H1 (cell line): ENCODE data around the gene SON. TPM values are rescaled to one million over a fixed set of nuclear protein-coding genes. Genes with fewer than 3 reads are reported as not detected.

Experiments
- CTCF ChIA-PET: fragments of 300-600 bp; sonication (Branson Sonifier 250); formaldehyde crosslinking; loops from one replicate; lab custom pipeline; 2021; ENCODE audit not compliant: partially characterized antibody; lab: Charles Lee
- POLR2A ChIA-PET: fragments of 300-600 bp; sonication (Branson Sonifier 250); formaldehyde crosslinking; loops from one replicate; lab custom pipeline; 2021; ENCODE audit warnings: inconsistent platforms; ENCODE audit not compliant: partially characterized antibody; lab: Charles Lee
- DNase-seq, 2 experiments: peaks; one replicate each; pipeline versions ENCODE4 v3.0.0 to v3.0.0-alpha.2; 2010 to 2022; ENCODE audit warnings: low spot score in 2 of 2, low read depth in 1 of 2, mixed read lengths in 1 of 2
- FAIRE-seq: peaks from 2 replicates; lab custom pipeline; 2011; peaks lifted over from hg19 to GRCh38; lab: Jason Lieb, UNC
- H2AFZ ChIP-seq: 2 replicates; pipeline ENCODE4 v1.8.1; 2012; ENCODE audit warnings: low read length, inconsistent platforms
- H2AK5ac ChIP-seq: 2 replicates; pipeline ENCODE4 v1.6.1; 2013; ENCODE audit warnings: low read depth, low read length
- H2BK120ac ChIP-seq: replicated peaks from 2 replicates; pipeline ENCODE3; 2013; ENCODE audit warnings: low read depth, low read length, inconsistent platforms
- H2BK12ac ChIP-seq: 2 replicates; pipeline ENCODE4 v1.6.1; 2013; ENCODE audit warnings: low read depth, low read length
- H2BK15ac ChIP-seq: 2 replicates; pipeline ENCODE4 v1.6.1; 2013; ENCODE audit warnings: low read length
- H2BK20ac ChIP-seq: 2 replicates; pipeline ENCODE4 v1.6.1; 2013; ENCODE audit warnings: low read length
- H2BK5ac ChIP-seq: 2 replicates; pipeline ENCODE4 v1.6.1; 2013; ENCODE audit warnings: low read depth, low read length
- H3K14ac ChIP-seq: 2 replicates; pipeline ENCODE4 v1.6.1; 2013; ENCODE audit warnings: inconsistent platforms; ENCODE audit not compliant: insufficient read length
- H3K18ac ChIP-seq: 2 replicates; pipeline ENCODE4 v1.6.1; 2013; ENCODE audit warnings: low read length; ENCODE audit errors: extremely low read depth
- H3K23ac ChIP-seq: 2 replicates; pipeline ENCODE4 v1.6.1; 2013; ENCODE audit warnings: inconsistent platforms; ENCODE audit not compliant: insufficient read length
- H3K23me2 ChIP-seq: 2 replicates; pipeline ENCODE4 v1.6.1; 2013; ENCODE audit warnings: low read depth, low read length
- H3K27ac ChIP-seq: 2 replicates; pipeline ENCODE4 v1.6.1; 2011; ENCODE audit warnings: low read depth, low read length, inconsistent platforms
- H3K27me3 ChIP-seq, 4 experiments: replicated peaks in 1 of 4; 1 replicate in 1 of 4; 2 replicates in 3 of 4; pipeline versions ENCODE4 v1.6.1 to v1.8.1; 2011 to 2013; ENCODE audit warnings: low read length in 3 of 4, mild to moderate bottlenecking in 3 of 4, inconsistent platforms in 2 of 4, mixed read lengths in 2 of 4, moderate library complexity in 1 of 4; ENCODE audit not compliant: control insufficient read depth in 3 of 4, insufficient read depth in 3 of 4; ENCODE audit errors: extremely low read depth in 1 of 4
- H3K36me3 ChIP-seq, 4 experiments: 2 replicates each; pipeline versions ENCODE4 v1.6.1 to v1.8.1; 2011 to 2013; ENCODE audit warnings: mild to moderate bottlenecking in 4 of 4, low read length in 3 of 4, moderate library complexity in 2 of 4, control low read depth in 1 of 4, inconsistent platforms in 1 of 4; ENCODE audit not compliant: insufficient read depth in 4 of 4, control insufficient read depth in 2 of 4
- H3K4ac ChIP-seq: replicated peaks from 2 replicates; pipeline ENCODE3; 2013; ENCODE audit warnings: low read length, low read depth, mixed read lengths, inconsistent platforms; ENCODE audit not compliant: insufficient read length
- H3K4me1 ChIP-seq, 4 experiments: replicated peaks in 1 of 4; 1 replicate in 1 of 4; 2 replicates in 3 of 4; pipeline versions ENCODE4 v1.6.1 to v1.8.1; 2011 to 2013; ENCODE audit warnings: low read length in 3 of 4, inconsistent platforms in 2 of 4, mixed read lengths in 1 of 4; ENCODE audit not compliant: insufficient read depth in 4 of 4, control insufficient read depth in 3 of 4
- H3K4me2 ChIP-seq, 2 experiments: 2 replicates each; pipeline versions ENCODE4 v1.6.1 to v1.8.1; 2011 to 2013; ENCODE audit warnings: low read depth in 2 of 2, low read length in 2 of 2, control low read depth in 1 of 2, inconsistent platforms in 1 of 2, mild to moderate bottlenecking in 1 of 2; ENCODE audit not compliant: insufficient read depth in 1 of 2
- H3K4me3 ChIP-seq, 4 experiments: fragments of 200-600, 300-600 bp in 1 of 4; sonication (generic), shearing (Covaris generic), sonication (Bioruptor Twin) in 1 of 4; 2 replicates each; pipeline versions ENCODE4 v1.5.1 to v1.8.1; 2011 to 2016; ENCODE audit warnings: low read length in 4 of 4, low read depth in 3 of 4, control low read depth in 2 of 4, inconsistent platforms in 2 of 4, mild to moderate bottlenecking in 2 of 4, mixed read lengths in 1 of 4, moderate library complexity in 1 of 4; ENCODE audit not compliant: insufficient read depth in 2 of 4; ENCODE audit errors: extremely low read depth in 1 of 4
- H3K56ac ChIP-seq: replicated peaks from 2 replicates; pipeline ENCODE3; 2013; ENCODE audit warnings: low read depth, mild to moderate bottlenecking, mixed read lengths, low read length, inconsistent platforms; ENCODE audit not compliant: insufficient read length
- H3K79me1 ChIP-seq: 2 replicates; pipeline ENCODE4 v1.6.1; 2013; ENCODE audit warnings: low read depth, low read length, control low read depth
- H3K79me2 ChIP-seq, 2 experiments: 2 replicates each; pipeline versions ENCODE4 v1.6.1 to v1.8.1; 2012 to 2013; ENCODE audit warnings: low read length in 2 of 2, mild to moderate bottlenecking in 2 of 2, inconsistent platforms in 1 of 2; ENCODE audit not compliant: insufficient read depth in 2 of 2, control insufficient read depth in 1 of 2
- H3K9ac ChIP-seq, 4 experiments: replicated peaks in 1 of 4; 1 replicate in 1 of 4; 2 replicates in 3 of 4; pipeline versions ENCODE4 v1.6.1 to v1.8.1; 2011 to 2013; ENCODE audit warnings: low read depth in 3 of 4, low read length in 3 of 4, control low read depth in 2 of 4, mild to moderate bottlenecking in 2 of 4, moderate library complexity in 2 of 4, inconsistent platforms in 1 of 4; ENCODE audit errors: extremely low read depth in 1 of 4
- H3K9me3 ChIP-seq, 2 experiments: 2 replicates each; pipeline versions ENCODE4 v1.6.1 to v1.8.1; 2012 to 2013; ENCODE audit warnings: mild to moderate bottlenecking in 2 of 2, moderate library complexity in 2 of 2, control low read depth in 1 of 2, inconsistent platforms in 1 of 2, low read depth in 1 of 2, low read length in 1 of 2, mixed read lengths in 1 of 2; ENCODE audit not compliant: insufficient read depth in 2 of 2
- H4K20me1 ChIP-seq, 2 experiments: replicated peaks in 1 of 2; 2 replicates each; pipeline versions ENCODE3 to v1.8.1; 2011 to 2013; ENCODE audit warnings: inconsistent platforms in 2 of 2, low read length in 2 of 2, mild to moderate bottlenecking in 1 of 2; ENCODE audit not compliant: insufficient read depth in 2 of 2, control insufficient read depth in 1 of 2
- H4K5ac ChIP-seq: 2 replicates; pipeline ENCODE4 v1.6.1; 2013; ENCODE audit warnings: low read length, low read depth, mixed read lengths, inconsistent platforms; ENCODE audit not compliant: insufficient read length
- H4K8ac ChIP-seq: 2 replicates; pipeline ENCODE4 v1.8.0; 2013; ENCODE audit warnings: mild to moderate bottlenecking, moderate library complexity, low read length, inconsistent platforms; ENCODE audit not compliant: insufficient read depth; ENCODE audit errors: extremely low read depth
- H4K91ac ChIP-seq: replicated peaks from 2 replicates; pipeline ENCODE3; 2013; ENCODE audit warnings: low read length, mixed read lengths, inconsistent platforms; ENCODE audit not compliant: insufficient read length
- BACH1 ChIP-seq: IDR thresholded peaks from 2 replicates; pipeline ENCODE4 v1.6.1; 2012; ENCODE audit warnings: low read length, improper control_type of control experiment
- CHD2 ChIP-seq: IDR thresholded peaks from 2 replicates; pipeline ENCODE4 v1.6.1; 2012; ENCODE audit warnings: low read length, improper control_type of control experiment
- EGR1 ChIP-seq: IDR thresholded peaks from 2 replicates; pipeline ENCODE4 v1.6.1; 2011; ENCODE audit warnings: low read depth, low read length, borderline replicate concordance
- FOSL1 ChIP-seq: IDR thresholded peaks from 2 replicates; pipeline ENCODE4 v1.6.1; 2011; ENCODE audit warnings: mild to moderate bottlenecking, low read depth, low read length, moderate library complexity; ENCODE audit not compliant: insufficient read depth
- GABPA ChIP-seq: IDR thresholded peaks from 2 replicates; pipeline ENCODE4 v1.6.1; 2011; ENCODE audit warnings: mild to moderate bottlenecking, low read length, moderate library complexity, borderline replicate concordance; ENCODE audit not compliant: insufficient read depth
- KDM1A ChIP-seq: fragments of 200-600, 300-600 bp; sonication (generic); IDR thresholded peaks from 2 replicates; pipeline ENCODE4 v1.7.1; 2016; ENCODE audit warnings: mild to moderate bottlenecking, low read length, borderline replicate concordance
- KDM4A ChIP-seq: IDR thresholded peaks from one replicate; pipeline ENCODE4 v1.7.1; 2012; ENCODE audit warnings: low read depth, mild to moderate bottlenecking, moderate library complexity, low read length, inconsistent platforms; ENCODE audit not compliant: severe bottlenecking
- MAX ChIP-seq: IDR thresholded peaks from 2 replicates; pipeline ENCODE4 v1.6.1; 2012; ENCODE audit warnings: inconsistent platforms
- PHF8 ChIP-seq: fragments of 200-600 bp; sonication (generic); conservative IDR thresholded peaks from 2 replicates; pipeline ENCODE4 v1.7.1; 2012; ENCODE audit warnings: low read depth, mild to moderate bottlenecking, inconsistent platforms, low read length, moderate library complexity
- RAD21 ChIP-seq, 2 experiments: IDR thresholded peaks in 1 of 2; conservative IDR thresholded peaks in 1 of 2; 2 replicates each; pipeline ENCODE4 v1.6.1; 2011; ENCODE audit warnings: low read depth in 2 of 2, low read length in 2 of 2, improper control_type of control experiment in 1 of 2, inconsistent platforms in 1 of 2, mild to moderate bottlenecking in 1 of 2, moderate library complexity in 1 of 2
- RXRA ChIP-seq: IDR thresholded peaks from 2 replicates; pipeline ENCODE4 v1.6.1; 2011; ENCODE audit warnings: low read depth, mild to moderate bottlenecking, low read length, moderate library complexity; ENCODE audit not compliant: insufficient read depth
- TBP ChIP-seq: IDR thresholded peaks from 2 replicates; pipeline ENCODE4 v1.6.1; 2011; ENCODE audit warnings: low read depth, low read length, improper control_type of control experiment
- WGBS, 2 experiments: shearing (Covaris generic) in 1 of 2; methylation state at CpG; one replicate each; pipeline versions ENCODE4 v1.1.6 to v1.1.7; 2013 to 2015; ENCODE audit warnings: low lambda C conversion rate in 2 of 2, mixed read lengths in 2 of 2, inconsistent platforms in 1 of 2, low coverage in 1 of 2, missing lambda C conversion rate in 1 of 2; ENCODE audit not compliant: insufficient replicate concordance in 2 of 2, insufficient coverage in 1 of 2, insufficient read length in 1 of 2; ENCODE audit errors: extremely low coverage in 1 of 2, missing lambda C conversion rate in 1 of 2; 5-methylcytosine and 5-hydroxymethylcytosine counted together
- polyA plus RNA-seq, 7 experiments: library from polyadenylated mRNA; depleted of rRNA in 3 of 7; stranded (reverse) in 5 of 7; unstranded in 2 of 7; fragments of >200 nt in 5 of 7; fragments of 200-250 nt in 2 of 7; gene quantifications; 1 replicate in 5 of 7; 2 replicates in 1 of 7; 4 replicates in 1 of 7; pipeline versions ENCODE4 v1.2.1 to v1.2.3, GENCODE V29; 2011 to 2013; ENCODE audit warnings: missing spikeins in 2 of 7, mixed read lengths in 2 of 7
- total RNA-seq: library from RNA; stranded (reverse); fragmentation: NEBNext Ultra II Directional; extraction: Animal tissue kit (Norgen Biotek cat#: 25700); gene quantifications from 2 replicates; pipeline ENCODE4 v1.2.1, GENCODE V29; 2021
- TF ChIP-seq, protein P1 (sequence below): IDR thresholded peaks from 2 replicates; pipeline ENCODE4 v1.6.1; 2012; ENCODE audit warnings: inconsistent platforms

SON gene
- total and polyA plus RNA-seq, 2 of the 8 experiments (the other 6 are each of a cell fraction or from before 2014, with no cell fraction given), result 122 to 274 TPM

DNA sequence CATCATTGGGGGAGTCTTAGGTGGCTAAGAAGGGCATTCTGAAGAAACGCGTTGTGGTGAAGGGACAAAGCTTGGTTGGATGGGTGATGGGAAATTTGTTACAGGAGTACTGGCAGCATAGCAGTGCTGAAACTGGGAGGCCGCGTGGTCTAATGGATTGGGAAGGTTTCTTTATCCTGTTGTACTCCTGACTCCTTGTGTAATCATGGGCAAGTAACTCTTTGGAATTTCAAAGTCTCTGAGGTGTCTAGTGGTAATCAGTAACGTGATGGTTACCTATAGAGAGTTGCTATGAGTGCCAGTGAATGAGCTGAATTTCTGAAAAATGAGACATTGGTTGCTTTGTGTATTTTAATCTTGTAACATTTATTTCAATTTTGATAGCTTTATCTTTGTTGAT lies 27.2 kb downstream of the SON start:
- Histone ChIP-seq H3K23ac (no peak overlapping the region), H3K4me1 (no peaks in the 10 kb centered on the region), H3K4me2 (no peak overlapping the region), H3K4me3 (no peak overlapping the region), H3K27me3 (no peaks in the 10 kb centered on the region), H3K9ac (no peak overlapping the region), H3K27ac (no peak overlapping the region), H2AK5ac (no peak overlapping the region), H4K20me1 (peaks cover 1 to 2% of the 10 kb centered on the region in 2 experiments), H2BK20ac (no peak overlapping the region), H3K79me1 (no peaks in the 10 kb centered on the region), H2BK12ac (no peak overlapping the region), H3K36me3 (peaks cover 20 to 84% (median 38%) of the 10 kb centered on the region in 4 experiments), H2BK5ac (no peak overlapping the region; the same call in 1 of the 2 replicates), H2BK15ac (no peak overlapping the region), H2BK120ac (no peak overlapping the region), H4K5ac (no peak overlapping the region), H3K18ac (no peak overlapping the region), H3K9me3 (no peaks in the 10 kb centered on the region), H3K79me2 (peaks cover 0 to 4% of the 10 kb centered on the region in 2 experiments; a peak in 1 of 4 replicates), H3K56ac (no peak overlapping the region), H4K91ac (no peak overlapping the region), H2AFZ (no peak overlapping the region), H4K8ac (no peak overlapping the region), H3K4ac (no peak overlapping the region), H3K23me2 (no peaks in the 10 kb centered on the region), H3K14ac (no peak overlapping the region)
- DNase-seq, result no peak
- FAIRE-seq, result no peak
- POLR2A ChIA-PET, result interaction anchor here (0.9 to 3.7 kb wide), 3 partner anchors 9 to 13 kb away, joined by 3 to 16 read pairs (median 3); no protein-coding TSS in a partner anchor
- 96% methylated on average over 5 of the region's 5 CpGs; no CpG with 5 or more reads in 1 of the 2 experiments for WGBS, 2 experiments
- CTCF ChIA-PET, result interaction anchor here (0.6 to 1.1 kb wide), 2 partner anchors 10 to 36 kb away, joined by 3 to 5 read pairs; no protein-coding TSS in a partner anchor
- no peak for TF ChIP-seq TBP
- TF ChIP-seq PHF8, result no peak
- no peak for TF ChIP-seq EGR1
- no peak for TF ChIP-seq KDM4A
- TF ChIP-seq FOSL1, result no peak
- no peak for TF ChIP-seq BACH1
- TF ChIP-seq GABPA, result no peak
- no peak for TF ChIP-seq RXRA
- TF ChIP-seq KDM1A, result no peak
- TF ChIP-seq RAD21 (IDR thresholded peaks at IDR 0.05 in 1 of 2, conservative IDR thresholded peaks at IDR 0.05 in 1 of 2; ENCODE audit: low read depth in 2 of 2, low read length in 2 of 2), result no peak
- TF ChIP-seq MAX, result no peak
- TF ChIP-seq, protein P1, sequence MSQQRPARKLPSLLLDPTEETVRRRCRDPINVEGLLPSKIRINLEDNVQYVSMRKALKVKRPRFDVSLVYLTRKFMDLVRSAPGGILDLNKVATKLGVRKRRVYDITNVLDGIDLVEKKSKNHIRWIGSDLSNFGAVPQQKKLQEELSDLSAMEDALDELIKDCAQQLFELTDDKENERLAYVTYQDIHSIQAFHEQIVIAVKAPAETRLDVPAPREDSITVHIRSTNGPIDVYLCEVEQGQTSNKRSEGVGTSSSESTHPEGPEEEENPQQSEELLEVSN, result no peak
- no peak for TF ChIP-seq CHD2
